Esophagus squamous epithelium (tissue), 4 donors: ENCODE results near the gene PDZRN4.

Experiments used
- CTCF ChIP-seq, 6 experiments: fragments of 450-650 bp in 4 of 6; fragments of 200-600 bp in 2 of 6; sonication (generic) in 2 of 6; IDR thresholded peaks; one replicate each; pipeline ENCODE4 v1.5.1; 2016 to 2019; ENCODE audit warnings: antibody characterized with exemption in 6 of 6, mild to moderate bottlenecking in 4 of 6, moderate library complexity in 4 of 6
- POLR2A ChIP-seq, 4 donors: fragments of 450-650 bp; IDR thresholded peaks; one replicate each; pipeline ENCODE4 v1.6.1; 2017; ENCODE audit warnings: antibody characterized with exemption in 4 of 4, mild to moderate bottlenecking in 4 of 4, moderate library complexity in 3 of 4

- no peak for TF ChIP-seq CTCF (IDR thresholded peaks at IDR 0.05)
- no peak for TF ChIP-seq POLR2A (IDR thresholded peaks at IDR 0.05)
Observed at GRCh38 chr12:41509271-41510055, 321.3 kb downstream of the PDZRN4 start.
